ENCODE results near the gene GALNT5.
A peak's percentile ranks its signal among the peaks of the same experiment; 100 is the strongest.
"Not testable (repeated sequence)": the region's sequence is repeated elsewhere in the genome, so short reads cannot be mapped to it uniquely, and the experiment has no call there.

The GALNT5 gene

GRCh38 chr2:157250836-157251235 is 6.7 kb upstream of the GALNT5 start:
- no peak for DNase-seq (ENCODE audit: low read depth in 2 of 3, low spot score in 2 of 3)

- DNase-seq (ENCODE audit: low read depth in 2 of 3, low spot score in 2 of 3), result no peak
Observed at GRCh38 chr2:157251932-157252331, 5.6 kb upstream of the GALNT5 start.

GRCh38 chr2:157252529-157252928 is 5.0 kb upstream of the GALNT5 start:
- DNase-seq (ENCODE audit: low read depth in 2 of 3, low spot score in 2 of 3), result no peak

GRCh38 chr2:157254041-157254440 is 3.5 kb upstream of the GALNT5 start:
- DNase-seq (ENCODE audit: low read depth in 2 of 3, low spot score in 2 of 3), result no peak

- no peak for DNase-seq (ENCODE audit: low read depth in 2 of 3, low spot score in 2 of 3)
Observed at GRCh38 chr2:157255746-157256145, 1.8 kb upstream of the GALNT5 start.

GRCh38 chr2:157256626-157257025 is 879 bp upstream of the GALNT5 start:
- DNase-seq (ENCODE audit: low read depth in 2 of 3, low spot score in 2 of 3), result no peak

GRCh38 chr2:157258520-157259326 is 1.2 kb downstream of the GALNT5 start:
- DNase-seq (ENCODE audit: low read depth in 2 of 3, low spot score in 2 of 3), result no peak

- no peak for DNase-seq (ENCODE audit: low read depth in 2 of 3, low spot score in 2 of 3)
Observed at GRCh38 chr2:157259386-157259785, 1.9 kb downstream of the GALNT5 start.

- no peak for DNase-seq (ENCODE audit: low read depth in 2 of 3, low spot score in 2 of 3)
Observed at GRCh38 chr2:157259960-157260359, 2.5 kb downstream of the GALNT5 start.

- DNase-seq (ENCODE audit: low read depth in 2 of 3, low spot score in 2 of 3), result no peak
Observed at GRCh38 chr2:157260533-157261198, 3.2 kb downstream of the GALNT5 start.

- DNase-seq (ENCODE audit: low read depth in 2 of 3, low spot score in 2 of 3), result peak; percentile 14 to 35 (median 29)
Observed at GRCh38 chr2:157261199-157261782, 3.8 kb downstream of the GALNT5 start.

GRCh38 chr2:157262248-157262647 is 4.7 kb downstream of the GALNT5 start:
- no peak for DNase-seq (ENCODE audit: low read depth in 2 of 3, low spot score in 2 of 3)

GRCh38 chr2:157264099-157264498 is 6.6 kb downstream of the GALNT5 start:
- DNase-seq (ENCODE audit: low read depth in 2 of 3, low spot score in 2 of 3), result no peak

- no peak for DNase-seq (ENCODE audit: low read depth in 2 of 3, low spot score in 2 of 3)
Observed at GRCh38 chr2:157265825-157266224, 8.3 kb downstream of the GALNT5 start.

GRCh38 chr2:157267476-157267875 is 10.0 kb downstream of the GALNT5 start:
- DNase-seq (ENCODE audit: low read depth in 2 of 3, low spot score in 2 of 3), result no peak

GRCh38 chr2:157269060-157269459 is 11.6 kb downstream of the GALNT5 start:
- no peak for DNase-seq (ENCODE audit: low read depth in 2 of 3, low spot score in 2 of 3)

- DNase-seq (ENCODE audit: low read depth in 2 of 3, low spot score in 2 of 3), result no peak
Observed at GRCh38 chr2:157269922-157270321, 12.4 kb downstream of the GALNT5 start.

- no peak for DNase-seq (ENCODE audit: low read depth in 2 of 3, low spot score in 2 of 3)
Observed at GRCh38 chr2:157271590-157272203, 14.2 kb downstream of the GALNT5 start.

GRCh38 chr2:157279311-157279710 is 21.8 kb downstream of the GALNT5 start:
- DNase-seq (ENCODE audit: low read depth in 2 of 3, low spot score in 2 of 3), result not testable (repeated sequence)

- DNase-seq (ENCODE audit: low read depth in 2 of 3, low spot score in 2 of 3), result no peak
Observed at GRCh38 chr2:157281316-157281715, 23.8 kb downstream of the GALNT5 start.

GRCh38 chr2:157283468-157283867 is 26.0 kb downstream of the GALNT5 start:
- DNase-seq (ENCODE audit: low read depth in 2 of 3, low spot score in 2 of 3), result no peak

GRCh38 chr2:157287160-157287559 is 29.7 kb downstream of the GALNT5 start:
- DNase-seq (ENCODE audit: low read depth in 2 of 3, low spot score in 2 of 3), result no peak
